H1 (cell line): ENCODE measurements around the gene CHTF8. TPM values are rescaled to one million over a fixed set of nuclear protein-coding genes. Genes with fewer than 3 reads are reported as not detected.

Source experiments
- CTCF ChIA-PET: fragments of 300-600 bp; sonication (Branson Sonifier 250); formaldehyde crosslinking; loops from one replicate; lab custom pipeline; 2021; ENCODE audit not compliant: partially characterized antibody; lab: Charles Lee
- POLR2A ChIA-PET: fragments of 300-600 bp; sonication (Branson Sonifier 250); formaldehyde crosslinking; loops from one replicate; lab custom pipeline; 2021; ENCODE audit warnings: inconsistent platforms; ENCODE audit not compliant: partially characterized antibody; lab: Charles Lee
- DNase-seq, 2 experiments: peaks; one replicate each; pipeline versions ENCODE4 v3.0.0 to v3.0.0-alpha.2; 2010 to 2022; ENCODE audit warnings: low spot score in 2 of 2, low read depth in 1 of 2, mixed read lengths in 1 of 2
- FAIRE-seq: peaks from 2 replicates; lab custom pipeline; 2011; peaks lifted over from hg19 to GRCh38; lab: Jason Lieb, UNC
- H2AFZ ChIP-seq: 2 replicates; pipeline ENCODE4 v1.8.1; 2012; ENCODE audit warnings: low read length, inconsistent platforms
- H2AK5ac ChIP-seq: 2 replicates; pipeline ENCODE4 v1.6.1; 2013; ENCODE audit warnings: low read depth, low read length
- H2BK120ac ChIP-seq: replicated peaks from 2 replicates; pipeline ENCODE3; 2013; ENCODE audit warnings: low read depth, low read length, inconsistent platforms
- H2BK12ac ChIP-seq: 2 replicates; pipeline ENCODE4 v1.6.1; 2013; ENCODE audit warnings: low read depth, low read length
- H2BK15ac ChIP-seq: 2 replicates; pipeline ENCODE4 v1.6.1; 2013; ENCODE audit warnings: low read length
- H2BK20ac ChIP-seq: 2 replicates; pipeline ENCODE4 v1.6.1; 2013; ENCODE audit warnings: low read length
- H2BK5ac ChIP-seq: 2 replicates; pipeline ENCODE4 v1.6.1; 2013; ENCODE audit warnings: low read depth, low read length
- H3K14ac ChIP-seq: 2 replicates; pipeline ENCODE4 v1.6.1; 2013; ENCODE audit warnings: inconsistent platforms; ENCODE audit not compliant: insufficient read length
- H3K18ac ChIP-seq: 2 replicates; pipeline ENCODE4 v1.6.1; 2013; ENCODE audit warnings: low read length; ENCODE audit errors: extremely low read depth
- H3K23ac ChIP-seq: 2 replicates; pipeline ENCODE4 v1.6.1; 2013; ENCODE audit warnings: inconsistent platforms; ENCODE audit not compliant: insufficient read length
- H3K23me2 ChIP-seq: 2 replicates; pipeline ENCODE4 v1.6.1; 2013; ENCODE audit warnings: low read depth, low read length
- H3K27ac ChIP-seq: 2 replicates; pipeline ENCODE4 v1.6.1; 2011; ENCODE audit warnings: low read depth, low read length, inconsistent platforms
- H3K27me3 ChIP-seq, 4 experiments: replicated peaks in 1 of 4; 1 replicate in 1 of 4; 2 replicates in 3 of 4; pipeline versions ENCODE4 v1.6.1 to v1.8.1; 2011 to 2013; ENCODE audit warnings: low read length in 3 of 4, mild to moderate bottlenecking in 3 of 4, inconsistent platforms in 2 of 4, mixed read lengths in 2 of 4, moderate library complexity in 1 of 4; ENCODE audit not compliant: control insufficient read depth in 3 of 4, insufficient read depth in 3 of 4; ENCODE audit errors: extremely low read depth in 1 of 4
- H3K36me3 ChIP-seq, 4 experiments: 2 replicates each; pipeline versions ENCODE4 v1.6.1 to v1.8.1; 2011 to 2013; ENCODE audit warnings: mild to moderate bottlenecking in 4 of 4, low read length in 3 of 4, moderate library complexity in 2 of 4, control low read depth in 1 of 4, inconsistent platforms in 1 of 4; ENCODE audit not compliant: insufficient read depth in 4 of 4, control insufficient read depth in 2 of 4
- H3K4ac ChIP-seq: replicated peaks from 2 replicates; pipeline ENCODE3; 2013; ENCODE audit warnings: low read length, low read depth, mixed read lengths, inconsistent platforms; ENCODE audit not compliant: insufficient read length
- H3K4me1 ChIP-seq, 4 experiments: replicated peaks in 1 of 4; 1 replicate in 1 of 4; 2 replicates in 3 of 4; pipeline versions ENCODE4 v1.6.1 to v1.8.1; 2011 to 2013; ENCODE audit warnings: low read length in 3 of 4, inconsistent platforms in 2 of 4, mixed read lengths in 1 of 4; ENCODE audit not compliant: insufficient read depth in 4 of 4, control insufficient read depth in 3 of 4
- H3K4me2 ChIP-seq, 2 experiments: 2 replicates each; pipeline versions ENCODE4 v1.6.1 to v1.8.1; 2011 to 2013; ENCODE audit warnings: low read depth in 2 of 2, low read length in 2 of 2, control low read depth in 1 of 2, inconsistent platforms in 1 of 2, mild to moderate bottlenecking in 1 of 2; ENCODE audit not compliant: insufficient read depth in 1 of 2
- H3K4me3 ChIP-seq, 4 experiments: fragments of 200-600, 300-600 bp in 1 of 4; sonication (generic), shearing (Covaris generic), sonication (Bioruptor Twin) in 1 of 4; 2 replicates each; pipeline versions ENCODE4 v1.5.1 to v1.8.1; 2011 to 2016; ENCODE audit warnings: low read length in 4 of 4, low read depth in 3 of 4, control low read depth in 2 of 4, inconsistent platforms in 2 of 4, mild to moderate bottlenecking in 2 of 4, mixed read lengths in 1 of 4, moderate library complexity in 1 of 4; ENCODE audit not compliant: insufficient read depth in 2 of 4; ENCODE audit errors: extremely low read depth in 1 of 4
- H3K56ac ChIP-seq: replicated peaks from 2 replicates; pipeline ENCODE3; 2013; ENCODE audit warnings: low read depth, mild to moderate bottlenecking, mixed read lengths, low read length, inconsistent platforms; ENCODE audit not compliant: insufficient read length
- H3K79me1 ChIP-seq: 2 replicates; pipeline ENCODE4 v1.6.1; 2013; ENCODE audit warnings: low read depth, low read length, control low read depth
- H3K79me2 ChIP-seq, 2 experiments: 2 replicates each; pipeline versions ENCODE4 v1.6.1 to v1.8.1; 2012 to 2013; ENCODE audit warnings: low read length in 2 of 2, mild to moderate bottlenecking in 2 of 2, inconsistent platforms in 1 of 2; ENCODE audit not compliant: insufficient read depth in 2 of 2, control insufficient read depth in 1 of 2
- H3K9ac ChIP-seq, 4 experiments: replicated peaks in 1 of 4; 1 replicate in 1 of 4; 2 replicates in 3 of 4; pipeline versions ENCODE4 v1.6.1 to v1.8.1; 2011 to 2013; ENCODE audit warnings: low read depth in 3 of 4, low read length in 3 of 4, control low read depth in 2 of 4, mild to moderate bottlenecking in 2 of 4, moderate library complexity in 2 of 4, inconsistent platforms in 1 of 4; ENCODE audit errors: extremely low read depth in 1 of 4
- H3K9me3 ChIP-seq, 2 experiments: 2 replicates each; pipeline versions ENCODE4 v1.6.1 to v1.8.1; 2012 to 2013; ENCODE audit warnings: mild to moderate bottlenecking in 2 of 2, moderate library complexity in 2 of 2, control low read depth in 1 of 2, inconsistent platforms in 1 of 2, low read depth in 1 of 2, low read length in 1 of 2, mixed read lengths in 1 of 2; ENCODE audit not compliant: insufficient read depth in 2 of 2
- H4K20me1 ChIP-seq, 2 experiments: replicated peaks in 1 of 2; 2 replicates each; pipeline versions ENCODE3 to v1.8.1; 2011 to 2013; ENCODE audit warnings: inconsistent platforms in 2 of 2, low read length in 2 of 2, mild to moderate bottlenecking in 1 of 2; ENCODE audit not compliant: insufficient read depth in 2 of 2, control insufficient read depth in 1 of 2
- H4K5ac ChIP-seq: 2 replicates; pipeline ENCODE4 v1.6.1; 2013; ENCODE audit warnings: low read length, low read depth, mixed read lengths, inconsistent platforms; ENCODE audit not compliant: insufficient read length
- H4K8ac ChIP-seq: 2 replicates; pipeline ENCODE4 v1.8.0; 2013; ENCODE audit warnings: mild to moderate bottlenecking, moderate library complexity, low read length, inconsistent platforms; ENCODE audit not compliant: insufficient read depth; ENCODE audit errors: extremely low read depth
- H4K91ac ChIP-seq: replicated peaks from 2 replicates; pipeline ENCODE3; 2013; ENCODE audit warnings: low read length, mixed read lengths, inconsistent platforms; ENCODE audit not compliant: insufficient read length
- CHD2 ChIP-seq: IDR thresholded peaks from 2 replicates; pipeline ENCODE4 v1.6.1; 2012; ENCODE audit warnings: low read length, improper control_type of control experiment
- CTBP2 ChIP-seq: IDR thresholded peaks from 2 replicates; pipeline ENCODE4 v1.7.0; 2011; ENCODE audit warnings: borderline replicate concordance, mild to moderate bottlenecking, moderate library complexity, mixed read lengths, low read length; ENCODE audit not compliant: insufficient read depth, insufficient read length
- JUND ChIP-seq: IDR thresholded peaks from 2 replicates; pipeline ENCODE4 v1.6.1; 2011; ENCODE audit warnings: mild to moderate bottlenecking, improper control_type of control experiment, low read length
- SIN3A ChIP-seq, 2 experiments: IDR thresholded peaks in 1 of 2; conservative IDR thresholded peaks in 1 of 2; 2 replicates each; pipeline ENCODE4 v1.6.1; 2011 to 2012; ENCODE audit warnings: low read length in 2 of 2, improper control_type of control experiment in 1 of 2, low read depth in 1 of 2, mild to moderate bottlenecking in 1 of 2
- SIRT6 ChIP-seq: IDR thresholded peaks from one replicate; pipeline ENCODE4 v1.7.1; 2012; ENCODE audit warnings: low read length, inconsistent platforms
- SP1 ChIP-seq: IDR thresholded peaks from 2 replicates; pipeline ENCODE4 v1.6.1; 2011; ENCODE audit warnings: low read depth, low read length
- TBP ChIP-seq: IDR thresholded peaks from 2 replicates; pipeline ENCODE4 v1.6.1; 2011; ENCODE audit warnings: low read depth, low read length, improper control_type of control experiment
- TEAD4 ChIP-seq: IDR thresholded peaks from 2 replicates; pipeline ENCODE4 v1.6.1; 2012; ENCODE audit warnings: low read depth, low read length, inconsistent platforms, mixed read lengths
- WGBS, 2 experiments: shearing (Covaris generic) in 1 of 2; methylation state at CpG; one replicate each; pipeline versions ENCODE4 v1.1.6 to v1.1.7; 2013 to 2015; ENCODE audit warnings: low lambda C conversion rate in 2 of 2, mixed read lengths in 2 of 2, inconsistent platforms in 1 of 2, low coverage in 1 of 2, missing lambda C conversion rate in 1 of 2; ENCODE audit not compliant: insufficient replicate concordance in 2 of 2, insufficient coverage in 1 of 2, insufficient read length in 1 of 2; ENCODE audit errors: extremely low coverage in 1 of 2, missing lambda C conversion rate in 1 of 2; 5-methylcytosine and 5-hydroxymethylcytosine counted together
- polyA plus RNA-seq, 7 experiments: library from polyadenylated mRNA; depleted of rRNA in 3 of 7; stranded (reverse) in 5 of 7; unstranded in 2 of 7; fragments of >200 nt in 5 of 7; fragments of 200-250 nt in 2 of 7; gene quantifications; 1 replicate in 5 of 7; 2 replicates in 1 of 7; 4 replicates in 1 of 7; pipeline versions ENCODE4 v1.2.1 to v1.2.3, GENCODE V29; 2011 to 2013; ENCODE audit warnings: missing spikeins in 2 of 7, mixed read lengths in 2 of 7
- total RNA-seq: library from RNA; stranded (reverse); fragmentation: NEBNext Ultra II Directional; extraction: Animal tissue kit (Norgen Biotek cat#: 25700); gene quantifications from 2 replicates; pipeline ENCODE4 v1.2.1, GENCODE V29; 2021
- TF ChIP-seq, protein P1 (sequence below), 3 experiments: IDR thresholded peaks; 1 replicate in 2 of 3; 2 replicates in 1 of 3; pipeline versions ENCODE4 v1.5.1 to v1.6.1; 2011; ENCODE audit warnings: low read length in 3 of 3, mild to moderate bottlenecking in 3 of 3, inconsistent platforms in 2 of 3, low read depth in 1 of 3, moderate library complexity in 1 of 3; ENCODE audit not compliant: insufficient read depth in 1 of 3; ENCODE audit errors: control extremely low read depth in 1 of 3

The CHTF8 gene
- total and polyA plus RNA-seq, 2 of the 8 experiments (the other 6 are each of a cell fraction or from before 2014, with no cell fraction given), result 114 to 138 TPM

DNA sequence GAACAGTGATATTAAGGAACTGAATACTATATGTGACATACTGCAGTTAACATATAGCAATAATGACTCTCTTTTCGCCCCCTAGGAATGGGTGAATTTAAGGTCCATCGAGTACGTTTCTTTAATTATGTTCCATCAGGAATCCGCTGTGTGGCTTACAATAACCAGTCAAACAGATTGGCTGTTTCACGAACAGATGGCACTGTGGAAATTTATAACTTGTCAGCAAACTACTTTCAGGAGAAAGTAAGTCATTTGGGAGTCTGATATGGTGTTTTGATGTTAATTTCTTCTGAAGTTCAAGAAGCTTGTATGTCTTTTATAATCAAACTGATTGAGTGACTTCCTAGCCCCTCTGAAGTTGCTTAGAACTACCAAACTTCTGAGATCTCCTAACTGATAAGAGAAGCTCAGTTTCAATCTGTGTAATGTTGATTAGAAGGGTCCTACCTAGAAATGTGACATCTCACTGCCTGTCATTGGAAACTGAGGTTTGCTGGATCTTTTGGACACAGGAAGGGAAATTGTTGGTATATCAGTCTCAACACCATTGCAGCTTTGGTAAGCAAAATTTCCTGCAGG is 1.1 kb upstream of the CHTF8 start:
- H3K23me2 ChIP-seq, result peaks cover 2% of the 10 kb centered on the region
- H3K27me3 ChIP-seq, result no peaks in the 10 kb centered on the region
- no peak overlapping the region for H2BK120ac ChIP-seq
- H3K9ac ChIP-seq, result peak overlapping the region in 2 of 4 experiments; percentile 79 to 89; a peak in 2 of 7 replicates
- peaks cover 27 to 82% of the 10 kb centered on the region in 2 experiments for H3K79me2 ChIP-seq
- no peak overlapping the region for H3K14ac ChIP-seq
- no peak overlapping the region for H3K27ac ChIP-seq
- TF ChIP-seq TBP (no peak), SP1 (no peak), CTBP2 (no peak), CHD2 (no peak), JUND (no peak), SIRT6 (no peak), TEAD4 (no peak), SIN3A (conservative IDR thresholded peaks at IDR 0.05 in 1 of 2, IDR thresholded peaks at IDR 0.05 in 1 of 2; ENCODE audit: low read depth in 1 of 2, low read length in 2 of 2) (peak in 1 of 2 experiments; percentile 2; a peak in 1 of 4 replicates)
- TF ChIP-seq, protein P1, sequence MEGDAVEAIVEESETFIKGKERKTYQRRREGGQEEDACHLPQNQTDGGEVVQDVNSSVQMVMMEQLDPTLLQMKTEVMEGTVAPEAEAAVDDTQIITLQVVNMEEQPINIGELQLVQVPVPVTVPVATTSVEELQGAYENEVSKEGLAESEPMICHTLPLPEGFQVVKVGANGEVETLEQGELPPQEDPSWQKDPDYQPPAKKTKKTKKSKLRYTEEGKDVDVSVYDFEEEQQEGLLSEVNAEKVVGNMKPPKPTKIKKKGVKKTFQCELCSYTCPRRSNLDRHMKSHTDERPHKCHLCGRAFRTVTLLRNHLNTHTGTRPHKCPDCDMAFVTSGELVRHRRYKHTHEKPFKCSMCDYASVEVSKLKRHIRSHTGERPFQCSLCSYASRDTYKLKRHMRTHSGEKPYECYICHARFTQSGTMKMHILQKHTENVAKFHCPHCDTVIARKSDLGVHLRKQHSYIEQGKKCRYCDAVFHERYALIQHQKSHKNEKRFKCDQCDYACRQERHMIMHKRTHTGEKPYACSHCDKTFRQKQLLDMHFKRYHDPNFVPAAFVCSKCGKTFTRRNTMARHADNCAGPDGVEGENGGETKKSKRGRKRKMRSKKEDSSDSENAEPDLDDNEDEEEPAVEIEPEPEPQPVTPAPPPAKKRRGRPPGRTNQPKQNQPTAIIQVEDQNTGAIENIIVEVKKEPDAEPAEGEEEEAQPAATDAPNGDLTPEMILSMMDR (IDR thresholded peaks at IDR 0.05; ENCODE audit: control extremely low read depth in 1 of 3, insufficient read depth in 1 of 3, low read depth in 1 of 3, low read length in 3 of 3), result no peak
- no peak overlapping the region for H3K56ac ChIP-seq
- no peak overlapping the region for H4K91ac ChIP-seq
- H2BK20ac ChIP-seq, result no peak overlapping the region
- CTCF ChIA-PET, result interaction anchor here (0.8 to 2.2 kb wide), 9 partner anchors 10 to 232 kb away, joined by 3 to 17 read pairs (median 4); no protein-coding TSS in a partner anchor
- POLR2A ChIA-PET, result interaction anchor here (0.6 to 3.7 kb wide), 23 partner anchors 8 to 353 kb away, joined by 3 to 17 read pairs (median 3); partner anchors contain the start of genes HAS3, PDF and SNTB2
- H3K4me2 ChIP-seq, result peak overlapping the region; percentile 63 to 77
- H3K23ac ChIP-seq, result no peak overlapping the region
- H3K79me1 ChIP-seq, result no peaks in the 10 kb centered on the region; the same call in 1 of the 2 replicates
- H4K5ac ChIP-seq, result no peak overlapping the region
- FAIRE-seq (no peak), DNase-seq (no peak)
- 80% methylated on average over 5 of the region's 5 CpGs; no CpG with 5 or more reads in 1 of the 2 experiments for whole genome bisulfite sequencing, 2 experiments
- H3K4me1 ChIP-seq, result peaks cover 2 to 12% (median 7%) of the 10 kb centered on the region in 4 experiments; a peak in 5 of 7 replicates
- H3K18ac ChIP-seq, result no peak overlapping the region
- H3K9me3 ChIP-seq, result no peaks in the 10 kb centered on the region
- no peak overlapping the region for H3K4ac ChIP-seq
- peaks cover 6% of the 10 kb centered on the region in 2 experiments for H4K20me1 ChIP-seq
- H4K8ac ChIP-seq, result no peak overlapping the region
- no peak overlapping the region for H2BK5ac ChIP-seq
- no peak overlapping the region for H2BK15ac ChIP-seq
- H3K36me3 ChIP-seq, result peaks cover 5 to 28% (median 20%) of the 10 kb centered on the region in 4 experiments
- no peak overlapping the region for H2AFZ ChIP-seq
- H2BK12ac ChIP-seq, result no peak overlapping the region
- H3K4me3 ChIP-seq, result peak overlapping the region; percentile 84 to 97 (median 89)
- no peak overlapping the region for H2AK5ac ChIP-seq
